Astrocyte (in vitro differentiated cells and primary cell): ENCODE measurements around the gene ITGBL1.

Source experiments
- EZH2 ChIP-seq: IDR thresholded peaks from 2 replicates; pipeline ENCODE4 v1.6.1; 2012; ENCODE audit warnings: mild to moderate bottlenecking, low read length, inconsistent platforms; ENCODE audit not compliant: insufficient read depth
- TF ChIP-seq, protein P1 (sequence below): IDR thresholded peaks from 2 replicates; pipeline ENCODE4 v1.5.1; 2011; ENCODE audit warnings: low read depth, mild to moderate bottlenecking, inconsistent platforms, low read length, moderate library complexity; ENCODE audit not compliant: insufficient read depth

DNA sequence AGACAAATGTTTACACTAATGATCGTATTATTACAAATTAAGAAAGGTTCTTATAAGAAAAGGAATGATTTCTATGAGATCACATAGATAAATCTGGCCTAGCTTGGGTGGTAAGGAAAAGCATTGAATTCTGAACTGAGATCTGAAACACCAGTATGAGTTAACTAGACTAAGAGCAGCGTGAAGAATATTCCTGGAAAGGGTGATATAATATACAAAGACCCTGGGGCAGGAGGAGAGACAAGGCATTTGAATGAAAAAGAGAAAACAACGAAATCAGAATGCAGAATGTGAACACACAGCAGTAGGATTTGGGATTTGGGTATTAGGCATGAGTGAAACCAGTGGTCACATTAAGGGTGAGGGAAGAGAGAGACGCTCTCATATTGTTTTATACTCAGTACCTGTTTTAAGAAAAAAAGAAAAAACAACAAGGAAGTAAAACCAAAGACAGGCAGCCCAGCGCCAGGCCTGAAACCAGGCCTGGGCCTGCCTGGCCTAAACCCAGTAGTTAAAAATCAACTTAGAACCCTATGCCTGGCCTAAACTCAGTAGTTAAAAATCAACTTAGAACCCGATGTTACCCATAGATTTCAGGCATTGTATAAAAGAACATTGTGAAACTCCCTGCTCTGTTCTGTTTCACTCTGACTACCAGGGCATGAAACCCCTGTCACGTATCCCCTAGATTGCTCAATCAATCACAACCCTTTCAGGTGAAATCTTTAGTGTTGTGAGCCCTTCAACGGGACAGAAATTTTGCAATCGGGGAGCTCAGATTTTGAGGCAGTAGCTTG is 287.1 kb downstream of the ITGBL1 start:
- TF ChIP-seq, protein P1, sequence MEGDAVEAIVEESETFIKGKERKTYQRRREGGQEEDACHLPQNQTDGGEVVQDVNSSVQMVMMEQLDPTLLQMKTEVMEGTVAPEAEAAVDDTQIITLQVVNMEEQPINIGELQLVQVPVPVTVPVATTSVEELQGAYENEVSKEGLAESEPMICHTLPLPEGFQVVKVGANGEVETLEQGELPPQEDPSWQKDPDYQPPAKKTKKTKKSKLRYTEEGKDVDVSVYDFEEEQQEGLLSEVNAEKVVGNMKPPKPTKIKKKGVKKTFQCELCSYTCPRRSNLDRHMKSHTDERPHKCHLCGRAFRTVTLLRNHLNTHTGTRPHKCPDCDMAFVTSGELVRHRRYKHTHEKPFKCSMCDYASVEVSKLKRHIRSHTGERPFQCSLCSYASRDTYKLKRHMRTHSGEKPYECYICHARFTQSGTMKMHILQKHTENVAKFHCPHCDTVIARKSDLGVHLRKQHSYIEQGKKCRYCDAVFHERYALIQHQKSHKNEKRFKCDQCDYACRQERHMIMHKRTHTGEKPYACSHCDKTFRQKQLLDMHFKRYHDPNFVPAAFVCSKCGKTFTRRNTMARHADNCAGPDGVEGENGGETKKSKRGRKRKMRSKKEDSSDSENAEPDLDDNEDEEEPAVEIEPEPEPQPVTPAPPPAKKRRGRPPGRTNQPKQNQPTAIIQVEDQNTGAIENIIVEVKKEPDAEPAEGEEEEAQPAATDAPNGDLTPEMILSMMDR = no peak
- TF ChIP-seq EZH2 = no peak
